ENCODE results near the gene COL4A3. TPM values are rescaled to one million over a fixed set of nuclear protein-coding genes. Genes with fewer than 3 reads are reported as not detected.

Gene COL4A3
- total and polyA plus RNA-seq, 9 of the 15 experiments (the other 6 are each of a cell fraction or from before 2014, with no cell fraction given) = not detected

GRCh38 chr2:227293531-227293930 lies 129.1 kb downstream of the COL4A3 start (continued):
- TF ChIP-seq MGA (IDR thresholded peaks at IDR 0.05) (no peak), ZNF696 (CRISPR knock-in tag; conservative IDR thresholded peaks at IDR 0.05) (no peak), ETV5 (CRISPR knock-in tag; IDR thresholded peaks at IDR 0.05; ENCODE audit: low read depth) (no peak), PHF21A (IDR thresholded peaks at IDR 0.05; ENCODE audit: borderline replicate concordance, low read depth) (no peak), ASH1L (IDR thresholded peaks at IDR 0.05; ENCODE audit: borderline replicate concordance, low read depth, partially characterized antibody) (no peak)

Data from K562 (cell line).